Measurements from ENCODE around the gene PLSCR1. TPM values are rescaled to one million over a fixed set of nuclear protein-coding genes. Genes with fewer than 3 reads are reported as not detected.

The PLSCR1 gene
- total RNA-seq, 1 experiment from 2014 or later, result 52.7 TPM

- Histone ChIP-seq H3K36me3 (ENCODE audit: control insufficient read depth, insufficient read depth, low read length) (no peaks in the 10 kb centered on the region), H3K4me3 (ENCODE audit: low read depth in 2 of 2, low read length in 2 of 2) (no peak overlapping the region), H3K9me3 (ENCODE audit: control insufficient read depth, insufficient read depth, low read depth, low read length) (no peaks in the 10 kb centered on the region), H3K4me1 (ENCODE audit: control insufficient read depth, insufficient read depth, low read length) (peaks cover 7% of the 10 kb centered on the region; the same call in 1 of the 2 replicates), H3K27me3 (ENCODE audit: control insufficient read depth, insufficient read depth, low read length) (no peaks in the 10 kb centered on the region), H3K27ac (ENCODE audit: low read length) (0 out of 2 replicates have a peak overlapping the region, but pooled peaks have one; percentile 44)
- ChIA-PET POLR2A (interaction anchor here (0.7 kb wide), 1 partner anchor 620 kb away, joined by 3 read pairs; no protein-coding TSS in a partner anchor), CTCF (no interaction called here)
- BruUV-seq (replicated peaks), result no TSS peak
- TF ChIP-seq CTCF (IDR thresholded peaks at IDR 0.05) (no peak), POLR2AphosphoS5 (IDR thresholded peaks at IDR 0.05; ENCODE audit: low read depth, low read length) (no peak), REST (IDR thresholded peaks at IDR 0.05; ENCODE audit: insufficient read depth in 1 of 2, low read depth in 2 of 2, low read length in 1 of 2) (no peak), SIN3A (IDR thresholded peaks at IDR 0.05; ENCODE audit: borderline replicate concordance, insufficient read depth, low read depth, low read length) (no peak), TCF7L2 (IDR thresholded peaks at IDR 0.05; ENCODE audit: low read depth, low read length) (no peak)
- in situ Hi-C loops (cut with HindIII; ENCODE audit: low pct_unique_long_range_greater_than_20kb, low sequenced_read_pairs) (no loop called here), intact Hi-C loops (cut with micrococcal nuclease; ENCODE audit: unreplicated experiment) (no loop called here)
- no peak for ATAC-seq
- no peak for DNase-seq (ENCODE audit: low read depth, low spot score)
Observed at GRCh38 chr3:146569314-146569713, 24.9 kb upstream of the PLSCR1 start.

- H3K4me3 ChIP-seq (ENCODE audit: low read depth in 2 of 2, low read length in 2 of 2), result no peak overlapping the region
- H3K9me3 ChIP-seq (ENCODE audit: control insufficient read depth, insufficient read depth, low read depth, low read length), result no peaks in the 10 kb centered on the region
- no peaks in the 10 kb centered on the region for H3K36me3 ChIP-seq (ENCODE audit: control insufficient read depth, insufficient read depth, low read length)
- no peak overlapping the region for H3K27ac ChIP-seq (ENCODE audit: low read length)
- H3K4me1 ChIP-seq (ENCODE audit: control insufficient read depth, insufficient read depth, low read length), result peaks cover 7% of the 10 kb centered on the region; the same call in 1 of the 2 replicates
- in situ Hi-C loops (cut with HindIII; ENCODE audit: low pct_unique_long_range_greater_than_20kb, low sequenced_read_pairs) (no loop called here), intact Hi-C loops (cut with micrococcal nuclease; ENCODE audit: unreplicated experiment) (no loop called here)
- no TSS peak for BruUV-seq (replicated peaks)
- no peak for DNase-seq (ENCODE audit: low read depth, low spot score)
- no peak for ATAC-seq
- TF ChIP-seq TCF7L2 (IDR thresholded peaks at IDR 0.05; ENCODE audit: low read depth, low read length), result no peak
- TF ChIP-seq POLR2AphosphoS5 (IDR thresholded peaks at IDR 0.05; ENCODE audit: low read depth, low read length), result no peak
- no peak for TF ChIP-seq SIN3A (IDR thresholded peaks at IDR 0.05; ENCODE audit: borderline replicate concordance, insufficient read depth, low read depth, low read length)
- no peak for TF ChIP-seq CTCF (IDR thresholded peaks at IDR 0.05)
- TF ChIP-seq REST (IDR thresholded peaks at IDR 0.05; ENCODE audit: insufficient read depth in 1 of 2, low read depth in 2 of 2, low read length in 1 of 2), result no peak
- ChIA-PET POLR2A (no interaction called here), CTCF (no interaction called here)
- no peaks in the 10 kb centered on the region for H3K27me3 ChIP-seq (ENCODE audit: control insufficient read depth, insufficient read depth, low read length)
Observed at GRCh38 chr3:146566138-146566537, 21.7 kb upstream of the PLSCR1 start.
